Limb (tissue), 2 donors: ENCODE data around the gene SEPTIN10.

ENCODE experiments used
- DNase-seq, 2 donors: peaks; one replicate each; pipeline ENCODE4 v3.0.0-alpha.2; 2016; ENCODE audit errors: extremely low spot score in 2 of 2

SEPTIN10 gene

DNA sequence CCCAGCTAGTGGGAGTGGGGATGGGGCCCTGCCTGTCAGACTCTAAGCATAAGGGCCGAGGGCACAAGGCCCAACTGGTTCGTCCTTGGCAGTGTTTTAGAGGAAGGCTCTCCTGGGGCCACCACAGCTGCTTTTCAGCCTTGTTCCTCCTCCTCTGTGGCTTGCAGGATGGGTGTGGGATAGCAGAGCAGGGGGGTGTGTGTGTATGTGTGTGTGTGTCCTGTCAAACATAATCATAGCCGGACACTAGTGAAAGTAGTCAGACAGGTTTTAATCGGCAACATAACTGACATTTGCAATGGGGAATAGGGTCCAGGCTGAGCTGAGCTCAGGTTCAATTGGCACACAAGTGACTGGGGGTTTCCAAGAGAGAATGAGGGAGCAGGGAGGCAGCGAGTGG lies 114.2 kb downstream of the SEPTIN10 start:
- no peak for DNase-seq

GRCh38 chr2:109498906-109499305 lies 114.9 kb downstream of the SEPTIN10 start:
- DNase-seq: no peak

DNA sequence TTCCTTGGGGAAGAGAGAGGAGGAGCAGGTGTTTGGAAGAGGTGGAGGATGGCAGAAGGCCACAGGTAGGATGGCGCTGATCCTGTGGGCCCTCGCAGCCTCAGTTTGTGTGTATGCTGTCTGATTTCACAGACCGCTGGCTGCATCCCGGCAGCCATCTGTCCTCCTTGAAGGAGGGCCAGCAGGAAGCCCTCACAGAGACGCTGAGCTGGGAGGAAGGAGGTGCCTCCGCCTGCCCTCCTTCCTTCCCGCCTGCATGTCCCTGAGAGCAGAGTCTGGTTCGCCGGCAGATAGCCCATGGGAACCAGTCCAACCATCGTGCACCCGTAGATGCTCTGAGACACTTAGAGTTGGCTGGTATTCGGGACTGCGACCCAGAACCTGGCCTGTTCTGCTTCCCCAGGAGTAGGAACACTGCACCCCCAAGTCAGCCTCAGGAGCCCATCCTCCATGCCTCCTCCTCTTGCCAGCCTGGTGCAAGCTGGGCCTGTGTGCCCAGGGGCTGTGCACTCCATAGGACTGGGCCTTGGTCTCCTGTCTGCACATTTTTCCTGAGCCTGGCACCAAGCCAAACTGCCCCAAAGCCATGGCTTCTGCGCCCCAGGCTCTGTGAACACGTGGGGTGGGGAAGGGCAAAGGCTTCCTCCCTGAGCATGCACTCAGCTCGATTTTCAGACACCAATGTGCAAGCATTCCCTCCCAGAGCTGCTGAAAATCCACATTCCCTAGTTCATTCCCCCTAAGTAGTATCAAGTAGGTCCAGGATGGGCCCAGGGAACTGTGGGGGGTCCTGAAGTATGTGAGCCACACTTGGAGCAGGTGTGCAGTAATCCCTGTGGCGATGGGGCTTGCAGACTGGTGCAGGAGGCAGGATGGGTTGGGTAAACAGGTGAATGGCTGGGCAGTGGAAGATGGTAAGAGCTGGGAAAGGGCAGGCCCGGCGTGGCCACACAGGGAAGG lies 115.6 kb downstream of the SEPTIN10 start:
- DNase-seq: peak in 1 of 2 donors; percentile 12

DNA sequence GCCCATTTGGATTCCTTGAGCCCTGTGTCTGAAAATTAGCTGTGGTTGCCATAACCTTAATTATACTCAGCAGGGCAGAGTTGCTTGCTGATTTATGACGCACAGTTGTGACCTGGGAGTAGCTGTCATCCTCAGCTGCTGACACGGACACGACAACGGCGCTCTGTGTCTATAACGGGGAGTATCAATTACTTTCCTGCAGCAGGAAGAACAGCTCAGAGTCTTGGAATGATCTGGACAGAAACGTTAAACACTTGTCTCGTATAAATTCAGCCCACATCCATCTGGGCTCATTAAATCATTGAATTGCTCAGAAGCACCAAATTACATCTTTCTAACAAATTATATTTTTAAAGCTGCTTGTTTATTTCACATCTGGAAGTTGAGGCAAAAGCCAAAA lies 116.3 kb downstream of the SEPTIN10 start:
- peak in 1 of 2 donors; percentile 68 for DNase-seq

GRCh38 chr2:109494351-109494750 lies 119.4 kb downstream of the SEPTIN10 start:
- DNase-seq: no peak

- no peak for DNase-seq
Measured at GRCh38 chr2:109493176-109493935, 120.4 kb downstream of the SEPTIN10 start.
